Fibroblast of skin of right quadriceps (primary cell): ENCODE results near the gene ADAM30.
A peak's percentile ranks its signal among the peaks of the same experiment; 100 is the strongest.

Experiments used
- DNase-seq: peaks from one replicate; pipeline ENCODE4 v3.0.0-alpha.2; 2013

The ADAM30 gene

GRCh38 chr1:119896303-119896702 is at the start of gene ADAM30:
Gene ADAM30 (minus strand): TSS chr1:119896515. CDS start chr1:119896336, 179 bp downstream.
- DNase-seq, result no peak

GRCh38 chr1:119943216-119943615 is 46.9 kb upstream of the ADAM30 start:
- DNase-seq, result peak; percentile 13

GRCh38 chr1:119941392-119941791 is 45.1 kb upstream of the ADAM30 start:
- DNase-seq, result no peak

GRCh38 chr1:119940697-119941096 is 44.4 kb upstream of the ADAM30 start:
- no peak for DNase-seq

GRCh38 chr1:119937198-119937597 is 40.9 kb upstream of the ADAM30 start:
- DNase-seq, result no peak

- no peak for DNase-seq
These were observed 39.6 kb upstream of the ADAM30 start for GRCh38 chr1:119935915-119936314.

GRCh38 chr1:119935373-119935772 is 39.1 kb upstream of the ADAM30 start:
- DNase-seq, result no peak

- DNase-seq, result no peak
These were observed 37.1 kb upstream of the ADAM30 start for GRCh38 chr1:119933397-119933796.

- DNase-seq, result no peak
These were observed 33.5 kb upstream of the ADAM30 start for GRCh38 chr1:119929643-119930315.

- DNase-seq, result no peak
These were observed 30.2 kb upstream of the ADAM30 start for GRCh38 chr1:119926553-119926952.

GRCh38 chr1:119924948-119925898 is 28.9 kb upstream of the ADAM30 start:
- DNase-seq, result no peak

GRCh38 chr1:119920104-119920968 is 24.0 kb upstream of the ADAM30 start:
- DNase-seq, result no peak

- no peak for DNase-seq
These were observed 22.9 kb upstream of the ADAM30 start for GRCh38 chr1:119919241-119919640.

GRCh38 chr1:119918301-119918700 is 22.0 kb upstream of the ADAM30 start:
- DNase-seq, result no peak

- DNase-seq, result no peak
These were observed 21.2 kb upstream of the ADAM30 start for GRCh38 chr1:119917304-119918055.

GRCh38 chr1:119915517-119915916 is 19.2 kb upstream of the ADAM30 start:
- no peak for DNase-seq

- DNase-seq, result peak; percentile 5
These were observed 17.8 kb upstream of the ADAM30 start for GRCh38 chr1:119914071-119914470.

GRCh38 chr1:119912963-119913362 is 16.6 kb upstream of the ADAM30 start:
- DNase-seq, result no peak

- no peak for DNase-seq
These were observed 15.5 kb upstream of the ADAM30 start for GRCh38 chr1:119911775-119912174.

- DNase-seq, result no peak
These were observed 14.3 kb upstream of the ADAM30 start for GRCh38 chr1:119910618-119911017.

- DNase-seq, result no peak
These were observed 13.7 kb upstream of the ADAM30 start for GRCh38 chr1:119909890-119910596.

- DNase-seq, result no peak
These were observed 12.3 kb upstream of the ADAM30 start for GRCh38 chr1:119908661-119909060.
